H1 (cell line): ENCODE data around the gene BZW1. TPM values are rescaled to one million over a fixed set of nuclear protein-coding genes. Genes with fewer than 3 reads are reported as not detected.
A peak's percentile ranks its signal among the peaks of the same experiment; 100 is the strongest.

Experiments
- CTCF ChIA-PET: fragments of 300-600 bp; sonication (Branson Sonifier 250); formaldehyde crosslinking; loops from one replicate; lab custom pipeline; 2021; ENCODE audit not compliant: partially characterized antibody; lab: Charles Lee
- POLR2A ChIA-PET: fragments of 300-600 bp; sonication (Branson Sonifier 250); formaldehyde crosslinking; loops from one replicate; lab custom pipeline; 2021; ENCODE audit warnings: inconsistent platforms; ENCODE audit not compliant: partially characterized antibody; lab: Charles Lee
- DNase-seq, 2 experiments: peaks; one replicate each; pipeline versions ENCODE4 v3.0.0 to v3.0.0-alpha.2; 2010 to 2022; ENCODE audit warnings: low spot score in 2 of 2, low read depth in 1 of 2, mixed read lengths in 1 of 2
- FAIRE-seq: peaks from 2 replicates; lab custom pipeline; 2011; peaks lifted over from hg19 to GRCh38; lab: Jason Lieb, UNC
- H2AFZ ChIP-seq: 2 replicates; pipeline ENCODE4 v1.8.1; 2012; ENCODE audit warnings: low read length, inconsistent platforms
- H2AK5ac ChIP-seq: 2 replicates; pipeline ENCODE4 v1.6.1; 2013; ENCODE audit warnings: low read depth, low read length
- H2BK120ac ChIP-seq: replicated peaks from 2 replicates; pipeline ENCODE3; 2013; ENCODE audit warnings: low read depth, low read length, inconsistent platforms
- H2BK12ac ChIP-seq: 2 replicates; pipeline ENCODE4 v1.6.1; 2013; ENCODE audit warnings: low read depth, low read length
- H2BK15ac ChIP-seq: 2 replicates; pipeline ENCODE4 v1.6.1; 2013; ENCODE audit warnings: low read length
- H2BK20ac ChIP-seq: 2 replicates; pipeline ENCODE4 v1.6.1; 2013; ENCODE audit warnings: low read length
- H2BK5ac ChIP-seq: 2 replicates; pipeline ENCODE4 v1.6.1; 2013; ENCODE audit warnings: low read depth, low read length
- H3K14ac ChIP-seq: 2 replicates; pipeline ENCODE4 v1.6.1; 2013; ENCODE audit warnings: inconsistent platforms; ENCODE audit not compliant: insufficient read length
- H3K18ac ChIP-seq: 2 replicates; pipeline ENCODE4 v1.6.1; 2013; ENCODE audit warnings: low read length; ENCODE audit errors: extremely low read depth
- H3K23ac ChIP-seq: 2 replicates; pipeline ENCODE4 v1.6.1; 2013; ENCODE audit warnings: inconsistent platforms; ENCODE audit not compliant: insufficient read length
- H3K23me2 ChIP-seq: 2 replicates; pipeline ENCODE4 v1.6.1; 2013; ENCODE audit warnings: low read depth, low read length
- H3K27ac ChIP-seq: 2 replicates; pipeline ENCODE4 v1.6.1; 2011; ENCODE audit warnings: low read depth, low read length, inconsistent platforms
- H3K27me3 ChIP-seq, 4 experiments: replicated peaks in 1 of 4; 1 replicate in 1 of 4; 2 replicates in 3 of 4; pipeline versions ENCODE4 v1.6.1 to v1.8.1; 2011 to 2013; ENCODE audit warnings: low read length in 3 of 4, mild to moderate bottlenecking in 3 of 4, inconsistent platforms in 2 of 4, mixed read lengths in 2 of 4, moderate library complexity in 1 of 4; ENCODE audit not compliant: control insufficient read depth in 3 of 4, insufficient read depth in 3 of 4; ENCODE audit errors: extremely low read depth in 1 of 4
- H3K36me3 ChIP-seq, 4 experiments: 2 replicates each; pipeline versions ENCODE4 v1.6.1 to v1.8.1; 2011 to 2013; ENCODE audit warnings: mild to moderate bottlenecking in 4 of 4, low read length in 3 of 4, moderate library complexity in 2 of 4, control low read depth in 1 of 4, inconsistent platforms in 1 of 4; ENCODE audit not compliant: insufficient read depth in 4 of 4, control insufficient read depth in 2 of 4
- H3K4ac ChIP-seq: replicated peaks from 2 replicates; pipeline ENCODE3; 2013; ENCODE audit warnings: low read length, low read depth, mixed read lengths, inconsistent platforms; ENCODE audit not compliant: insufficient read length
- H3K4me1 ChIP-seq, 4 experiments: replicated peaks in 1 of 4; 1 replicate in 1 of 4; 2 replicates in 3 of 4; pipeline versions ENCODE4 v1.6.1 to v1.8.1; 2011 to 2013; ENCODE audit warnings: low read length in 3 of 4, inconsistent platforms in 2 of 4, mixed read lengths in 1 of 4; ENCODE audit not compliant: insufficient read depth in 4 of 4, control insufficient read depth in 3 of 4
- H3K4me2 ChIP-seq, 2 experiments: 2 replicates each; pipeline versions ENCODE4 v1.6.1 to v1.8.1; 2011 to 2013; ENCODE audit warnings: low read depth in 2 of 2, low read length in 2 of 2, control low read depth in 1 of 2, inconsistent platforms in 1 of 2, mild to moderate bottlenecking in 1 of 2; ENCODE audit not compliant: insufficient read depth in 1 of 2
- H3K4me3 ChIP-seq, 4 experiments: fragments of 200-600, 300-600 bp in 1 of 4; sonication (generic), shearing (Covaris generic), sonication (Bioruptor Twin) in 1 of 4; 2 replicates each; pipeline versions ENCODE4 v1.5.1 to v1.8.1; 2011 to 2016; ENCODE audit warnings: low read length in 4 of 4, low read depth in 3 of 4, control low read depth in 2 of 4, inconsistent platforms in 2 of 4, mild to moderate bottlenecking in 2 of 4, mixed read lengths in 1 of 4, moderate library complexity in 1 of 4; ENCODE audit not compliant: insufficient read depth in 2 of 4; ENCODE audit errors: extremely low read depth in 1 of 4
- H3K56ac ChIP-seq: replicated peaks from 2 replicates; pipeline ENCODE3; 2013; ENCODE audit warnings: low read depth, mild to moderate bottlenecking, mixed read lengths, low read length, inconsistent platforms; ENCODE audit not compliant: insufficient read length
- H3K79me1 ChIP-seq: 2 replicates; pipeline ENCODE4 v1.6.1; 2013; ENCODE audit warnings: low read depth, low read length, control low read depth
- H3K79me2 ChIP-seq, 2 experiments: 2 replicates each; pipeline versions ENCODE4 v1.6.1 to v1.8.1; 2012 to 2013; ENCODE audit warnings: low read length in 2 of 2, mild to moderate bottlenecking in 2 of 2, inconsistent platforms in 1 of 2; ENCODE audit not compliant: insufficient read depth in 2 of 2, control insufficient read depth in 1 of 2
- H3K9ac ChIP-seq, 4 experiments: replicated peaks in 1 of 4; 1 replicate in 1 of 4; 2 replicates in 3 of 4; pipeline versions ENCODE4 v1.6.1 to v1.8.1; 2011 to 2013; ENCODE audit warnings: low read depth in 3 of 4, low read length in 3 of 4, control low read depth in 2 of 4, mild to moderate bottlenecking in 2 of 4, moderate library complexity in 2 of 4, inconsistent platforms in 1 of 4; ENCODE audit errors: extremely low read depth in 1 of 4
- H3K9me3 ChIP-seq, 2 experiments: 2 replicates each; pipeline versions ENCODE4 v1.6.1 to v1.8.1; 2012 to 2013; ENCODE audit warnings: mild to moderate bottlenecking in 2 of 2, moderate library complexity in 2 of 2, control low read depth in 1 of 2, inconsistent platforms in 1 of 2, low read depth in 1 of 2, low read length in 1 of 2, mixed read lengths in 1 of 2; ENCODE audit not compliant: insufficient read depth in 2 of 2
- H4K20me1 ChIP-seq, 2 experiments: replicated peaks in 1 of 2; 2 replicates each; pipeline versions ENCODE3 to v1.8.1; 2011 to 2013; ENCODE audit warnings: inconsistent platforms in 2 of 2, low read length in 2 of 2, mild to moderate bottlenecking in 1 of 2; ENCODE audit not compliant: insufficient read depth in 2 of 2, control insufficient read depth in 1 of 2
- H4K5ac ChIP-seq: 2 replicates; pipeline ENCODE4 v1.6.1; 2013; ENCODE audit warnings: low read length, low read depth, mixed read lengths, inconsistent platforms; ENCODE audit not compliant: insufficient read length
- H4K8ac ChIP-seq: 2 replicates; pipeline ENCODE4 v1.8.0; 2013; ENCODE audit warnings: mild to moderate bottlenecking, moderate library complexity, low read length, inconsistent platforms; ENCODE audit not compliant: insufficient read depth; ENCODE audit errors: extremely low read depth
- H4K91ac ChIP-seq: replicated peaks from 2 replicates; pipeline ENCODE3; 2013; ENCODE audit warnings: low read length, mixed read lengths, inconsistent platforms; ENCODE audit not compliant: insufficient read length
- BACH1 ChIP-seq: IDR thresholded peaks from 2 replicates; pipeline ENCODE4 v1.6.1; 2012; ENCODE audit warnings: low read length, improper control_type of control experiment
- BCL11A ChIP-seq, 2 experiments: IDR thresholded peaks; one replicate each; pipeline ENCODE4 v1.6.1; 2011; ENCODE audit warnings: low read depth in 2 of 2, low read length in 2 of 2, mild to moderate bottlenecking in 2 of 2
- CBX5 ChIP-seq: fragments of 300-800, 300-1000 bp; sonication (generic); IDR thresholded peaks from 2 replicates; pipeline ENCODE4 v1.7.1; 2016; ENCODE audit warnings: antibody characterized with exemption, low read length, low read depth
- CHD1 ChIP-seq: IDR thresholded peaks from 2 replicates; pipeline ENCODE4 v1.6.1; 2012; ENCODE audit warnings: low read depth, low read length, improper control_type of control experiment
- FOSL1 ChIP-seq: IDR thresholded peaks from 2 replicates; pipeline ENCODE4 v1.6.1; 2011; ENCODE audit warnings: mild to moderate bottlenecking, low read depth, low read length, moderate library complexity; ENCODE audit not compliant: insufficient read depth
- GTF2F1 ChIP-seq: IDR thresholded peaks from 2 replicates; pipeline ENCODE4 v1.6.1; 2012; ENCODE audit warnings: low read depth, low read length, improper control_type of control experiment, borderline replicate concordance
- JUN ChIP-seq: IDR thresholded peaks from 2 replicates; pipeline ENCODE4 v1.6.1; 2011; ENCODE audit warnings: low read depth, mild to moderate bottlenecking, improper control_type of control experiment, low read length
- JUND ChIP-seq: IDR thresholded peaks from 2 replicates; pipeline ENCODE4 v1.6.1; 2011; ENCODE audit warnings: mild to moderate bottlenecking, improper control_type of control experiment, low read length
- NRF1 ChIP-seq: IDR thresholded peaks from 2 replicates; pipeline ENCODE4 v1.6.1; 2011; ENCODE audit warnings: mild to moderate bottlenecking, low read depth, low read length, improper control_type of control experiment
- POU5F1 ChIP-seq: IDR thresholded peaks from 2 replicates; pipeline ENCODE4 v1.6.1; 2011; ENCODE audit warnings: low read depth, mild to moderate bottlenecking, low read length, moderate library complexity
- SP1 ChIP-seq: IDR thresholded peaks from 2 replicates; pipeline ENCODE4 v1.6.1; 2011; ENCODE audit warnings: low read depth, low read length
- TEAD4 ChIP-seq: IDR thresholded peaks from 2 replicates; pipeline ENCODE4 v1.6.1; 2012; ENCODE audit warnings: low read depth, low read length, inconsistent platforms, mixed read lengths
- WGBS, 2 experiments: shearing (Covaris generic) in 1 of 2; methylation state at CpG; one replicate each; pipeline versions ENCODE4 v1.1.6 to v1.1.7; 2013 to 2015; ENCODE audit warnings: low lambda C conversion rate in 2 of 2, mixed read lengths in 2 of 2, inconsistent platforms in 1 of 2, low coverage in 1 of 2, missing lambda C conversion rate in 1 of 2; ENCODE audit not compliant: insufficient replicate concordance in 2 of 2, insufficient coverage in 1 of 2, insufficient read length in 1 of 2; ENCODE audit errors: extremely low coverage in 1 of 2, missing lambda C conversion rate in 1 of 2; 5-methylcytosine and 5-hydroxymethylcytosine counted together
- polyA plus RNA-seq, 7 experiments: library from polyadenylated mRNA; depleted of rRNA in 3 of 7; stranded (reverse) in 5 of 7; unstranded in 2 of 7; fragments of >200 nt in 5 of 7; fragments of 200-250 nt in 2 of 7; gene quantifications; 1 replicate in 5 of 7; 2 replicates in 1 of 7; 4 replicates in 1 of 7; pipeline versions ENCODE4 v1.2.1 to v1.2.3, GENCODE V29; 2011 to 2013; ENCODE audit warnings: missing spikeins in 2 of 7, mixed read lengths in 2 of 7
- total RNA-seq: library from RNA; stranded (reverse); fragmentation: NEBNext Ultra II Directional; extraction: Animal tissue kit (Norgen Biotek cat#: 25700); gene quantifications from 2 replicates; pipeline ENCODE4 v1.2.1, GENCODE V29; 2021
- TF ChIP-seq, protein P1 (sequence below): IDR thresholded peaks from 2 replicates; pipeline ENCODE4 v1.6.1; 2012; ENCODE audit warnings: low read length, inconsistent platforms

Gene BZW1
- total and polyA plus RNA-seq, 2 of the 8 experiments (the other 6 are each of a cell fraction or from before 2014, with no cell fraction given): 152 to 335 TPM

DNA sequence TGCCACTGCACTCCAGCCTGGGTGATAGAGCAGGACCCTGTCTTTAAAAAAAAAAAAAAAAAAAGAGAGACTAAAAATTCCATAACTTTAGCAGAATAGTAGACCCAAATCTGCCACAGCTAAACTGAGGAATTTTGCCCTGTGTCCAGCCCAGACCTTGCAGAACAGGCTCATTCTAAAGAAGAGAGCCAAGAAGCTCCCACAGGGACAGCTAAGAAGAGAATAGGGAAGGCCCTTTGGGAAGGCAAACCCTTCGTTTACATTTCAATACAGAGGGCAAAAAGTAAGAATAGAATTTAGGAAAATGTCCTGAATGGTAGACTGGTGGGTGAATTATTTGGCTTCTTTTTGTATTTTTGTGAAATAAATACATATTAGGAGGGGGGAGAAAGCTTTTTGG, 21.5 kb upstream of the BZW1 start:
- Histone ChIP-seq H3K4me3 (peak overlapping the region in 1 of 4 experiments; percentile 0; a peak in 2 of 8 replicates), H2AK5ac (no peak overlapping the region), H2BK15ac (no peak overlapping the region), H2BK12ac (no peak overlapping the region), H3K9me3 (no peaks in the 10 kb centered on the region), H3K4me2 (peak overlapping the region; percentile 34 to 44; a peak in 1 of 4 replicates), H4K8ac (no peak overlapping the region), H2BK120ac (no peak overlapping the region), H3K27ac (no peak overlapping the region), H3K79me1 (no peaks in the 10 kb centered on the region), H3K79me2 (no peaks in the 10 kb centered on the region), H2BK20ac (no peak overlapping the region), H3K56ac (no peak overlapping the region), H4K20me1 (no peaks in the 10 kb centered on the region), H3K4me1 (peaks cover 2 to 9% (median 5%) of the 10 kb centered on the region in 4 experiments; a peak in 5 of 7 replicates), H3K14ac (no peak overlapping the region), H4K5ac (no peak overlapping the region), H2BK5ac (no peak overlapping the region), H4K91ac (no peak overlapping the region), H3K36me3 (no peaks in the 10 kb centered on the region), H3K9ac (no peak overlapping the region), H3K18ac (no peak overlapping the region), H3K23ac (no peak overlapping the region), H3K27me3 (no peaks in the 10 kb centered on the region), H3K4ac (no peak overlapping the region), H2AFZ (no peak overlapping the region), H3K23me2 (no peaks in the 10 kb centered on the region)
- WGBS, 2 experiments: 7% methylated on average over 1 of the region's 1 CpG; no CpG with 5 or more reads in 1 of the 2 experiments
- FAIRE-seq: no peak
- TF ChIP-seq TEAD4 (no peak), CHD1 (no peak), SP1 (no peak), JUND (no peak), FOSL1 (no peak), BACH1 (no peak), NRF1 (no peak), JUN (no peak), CBX5 (no peak), GTF2F1 (no peak), BCL11A (IDR thresholded peaks at IDR 0.05; ENCODE audit: low read depth in 2 of 2, low read length in 2 of 2) (no peak), POU5F1 (no peak)
- TF ChIP-seq, protein P1, sequence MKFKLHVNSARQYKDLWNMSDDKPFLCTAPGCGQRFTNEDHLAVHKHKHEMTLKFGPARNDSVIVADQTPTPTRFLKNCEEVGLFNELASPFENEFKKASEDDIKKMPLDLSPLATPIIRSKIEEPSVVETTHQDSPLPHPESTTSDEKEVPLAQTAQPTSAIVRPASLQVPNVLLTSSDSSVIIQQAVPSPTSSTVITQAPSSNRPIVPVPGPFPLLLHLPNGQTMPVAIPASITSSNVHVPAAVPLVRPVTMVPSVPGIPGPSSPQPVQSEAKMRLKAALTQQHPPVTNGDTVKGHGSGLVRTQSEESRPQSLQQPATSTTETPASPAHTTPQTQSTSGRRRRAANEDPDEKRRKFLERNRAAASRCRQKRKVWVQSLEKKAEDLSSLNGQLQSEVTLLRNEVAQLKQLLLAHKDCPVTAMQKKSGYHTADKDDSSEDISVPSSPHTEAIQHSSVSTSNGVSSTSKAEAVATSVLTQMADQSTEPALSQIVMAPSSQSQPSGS: no peak
- DNase-seq: no peak
- ChIA-PET CTCF (interaction anchor here (0.7 to 1.2 kb wide), 6 partner anchors 11 to 78 kb away, joined by 3 to 7 read pairs (median 3); no protein-coding TSS in a partner anchor), POLR2A (interaction anchor here (0.6 to 1.2 kb wide), 3 partner anchors 24 to 1445 kb away, joined by 3 to 5 read pairs (median 4); no protein-coding TSS in a partner anchor)
